Right lobe of liver (tissue), 4 donors: ENCODE data around the gene C17orf107.

Experiments
- POLR2A ChIP-seq: fragments of 450-650 bp; IDR thresholded peaks from one replicate; pipeline ENCODE4 v1.6.1; 2017; ENCODE audit warnings: antibody characterized with exemption, mild to moderate bottlenecking
- TF ChIP-seq, protein P1 (sequence below), 4 donors: fragments of 200-600 bp in 3 of 4; fragments of 450-650 bp in 1 of 4; IDR thresholded peaks; one replicate each; pipeline versions ENCODE4 v1.5.1 to v1.8.0; 2016 to 2022; ENCODE audit warnings: antibody characterized with exemption in 4 of 4, mild to moderate bottlenecking in 2 of 4
- donor health status: DM: no; HTN: no; CAD: no.
- donor health status: DM: no; HTN: no; CAD: no.
- donor health status: DM: no; HTN: yes; CAD: no.

DNA sequence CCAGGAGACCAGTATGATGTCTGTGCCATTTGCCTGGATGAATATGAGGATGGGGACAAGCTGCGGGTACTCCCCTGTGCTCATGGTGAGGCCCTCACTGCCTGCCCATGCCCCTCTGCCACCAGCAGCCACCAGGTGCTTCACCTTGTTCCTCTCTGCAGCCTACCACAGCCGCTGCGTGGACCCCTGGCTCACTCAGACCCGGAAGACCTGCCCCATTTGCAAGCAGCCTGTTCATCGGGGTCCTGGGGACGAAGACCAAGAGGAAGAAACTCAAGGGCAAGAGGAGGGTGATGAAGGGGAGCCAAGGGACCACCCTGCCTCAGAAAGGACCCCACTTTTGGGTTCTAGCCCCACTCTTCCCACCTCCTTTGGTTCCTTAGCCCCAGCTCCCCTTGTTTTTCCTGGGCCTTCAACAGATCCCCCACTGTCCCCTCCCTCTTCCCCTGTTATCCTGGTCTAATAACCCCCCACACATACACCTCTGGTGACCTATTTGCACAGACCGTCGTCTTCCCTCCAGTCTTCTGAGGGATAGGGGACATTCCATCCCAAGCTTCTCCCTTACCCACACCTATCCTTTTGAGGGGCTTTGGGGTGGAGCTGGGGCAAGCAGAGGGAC is 45.3 kb downstream of the C17orf107 start:
- no peak for TF ChIP-seq POLR2A
- TF ChIP-seq, protein P1, sequence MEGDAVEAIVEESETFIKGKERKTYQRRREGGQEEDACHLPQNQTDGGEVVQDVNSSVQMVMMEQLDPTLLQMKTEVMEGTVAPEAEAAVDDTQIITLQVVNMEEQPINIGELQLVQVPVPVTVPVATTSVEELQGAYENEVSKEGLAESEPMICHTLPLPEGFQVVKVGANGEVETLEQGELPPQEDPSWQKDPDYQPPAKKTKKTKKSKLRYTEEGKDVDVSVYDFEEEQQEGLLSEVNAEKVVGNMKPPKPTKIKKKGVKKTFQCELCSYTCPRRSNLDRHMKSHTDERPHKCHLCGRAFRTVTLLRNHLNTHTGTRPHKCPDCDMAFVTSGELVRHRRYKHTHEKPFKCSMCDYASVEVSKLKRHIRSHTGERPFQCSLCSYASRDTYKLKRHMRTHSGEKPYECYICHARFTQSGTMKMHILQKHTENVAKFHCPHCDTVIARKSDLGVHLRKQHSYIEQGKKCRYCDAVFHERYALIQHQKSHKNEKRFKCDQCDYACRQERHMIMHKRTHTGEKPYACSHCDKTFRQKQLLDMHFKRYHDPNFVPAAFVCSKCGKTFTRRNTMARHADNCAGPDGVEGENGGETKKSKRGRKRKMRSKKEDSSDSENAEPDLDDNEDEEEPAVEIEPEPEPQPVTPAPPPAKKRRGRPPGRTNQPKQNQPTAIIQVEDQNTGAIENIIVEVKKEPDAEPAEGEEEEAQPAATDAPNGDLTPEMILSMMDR (IDR thresholded peaks at IDR 0.05) = no peak
